ENCODE measurements around the gene GLT8D2. TPM values are rescaled to one million over a fixed set of nuclear protein-coding genes. Genes with fewer than 3 reads are reported as not detected.

GLT8D2 gene
- total and polyA plus RNA-seq, 2 experiments from 2014 or later, result 24.8 to 29.2 TPM

GRCh38 chr12:103994235-103994634 is 55.8 kb downstream of the GLT8D2 start:
- Histone ChIP-seq H3K4me3 (no peak overlapping the region), H3K27ac (no peak overlapping the region), H3K9me3 (ENCODE audit: low read depth) (no peaks in the 10 kb centered on the region), H3K36me3 (replicated peaks; ENCODE audit: insufficient read depth, low read depth) (no peaks in the 10 kb centered on the region), H2AFZ (no peak overlapping the region), H3K9me2 (replicated peaks; ENCODE audit: insufficient read depth) (no peaks in the 10 kb centered on the region), H4K20me1 (ENCODE audit: insufficient read depth, poor library complexity, severe bottlenecking) (no peaks in the 10 kb centered on the region), H3K4me1 (ENCODE audit: insufficient read depth) (no peaks in the 10 kb centered on the region), H3K79me2 (no peaks in the 10 kb centered on the region), H3K4me2 (no peak overlapping the region), H3K27me3 (no peaks in the 10 kb centered on the region)
- no peak for DNase-seq (ENCODE audit: low spot score)
- TF ChIP-seq EZH2 (IDR thresholded peaks at IDR 0.05; ENCODE audit: borderline replicate concordance) (no peak), CTCF (IDR thresholded peaks at IDR 0.05; ENCODE audit: poor library complexity) (no peak), EZH2phosphoT487 (IDR thresholded peaks at IDR 0.05; ENCODE audit: low read depth, severe bottlenecking, unreplicated experiment) (no peak)
- WGBS (ENCODE audit: low lambda C conversion rate, missing lambda C conversion rate), result 98% methylated on average over 4 of the region's 4 CpGs

GRCh38 chr12:103986829-103987228 is 63.2 kb downstream of the GLT8D2 start:
- peaks cover 1% of the 10 kb centered on the region for H3K79me2 ChIP-seq
- no peak overlapping the region for H3K27ac ChIP-seq
- peaks cover 4% of the 10 kb centered on the region for H4K20me1 ChIP-seq (ENCODE audit: insufficient read depth, poor library complexity, severe bottlenecking)
- H3K36me3 ChIP-seq (replicated peaks; ENCODE audit: insufficient read depth, low read depth), result peaks cover 7% of the 10 kb centered on the region
- WGBS (ENCODE audit: low lambda C conversion rate, missing lambda C conversion rate), result 95% methylated on average over 2 of the region's 2 CpGs
- no peaks in the 10 kb centered on the region for H3K9me2 ChIP-seq (replicated peaks; ENCODE audit: insufficient read depth)
- no peak for TF ChIP-seq CTCF (IDR thresholded peaks at IDR 0.05; ENCODE audit: poor library complexity)
- no peak for TF ChIP-seq EZH2 (IDR thresholded peaks at IDR 0.05; ENCODE audit: borderline replicate concordance)
- TF ChIP-seq EZH2phosphoT487 (IDR thresholded peaks at IDR 0.05; ENCODE audit: low read depth, severe bottlenecking, unreplicated experiment), result no peak
- no peak for DNase-seq (ENCODE audit: low spot score)
- H2AFZ ChIP-seq, result no peak overlapping the region
- H3K27me3 ChIP-seq, result no peaks in the 10 kb centered on the region
- no peaks in the 10 kb centered on the region for H3K9me3 ChIP-seq (ENCODE audit: low read depth)
- H3K4me2 ChIP-seq, result no peak overlapping the region
- no peaks in the 10 kb centered on the region for H3K4me1 ChIP-seq (ENCODE audit: insufficient read depth)
- H3K4me3 ChIP-seq, result no peak overlapping the region

GRCh38 chr12:103978384-103978982 is 71.5 kb downstream of the GLT8D2 start:
- WGBS (ENCODE audit: low lambda C conversion rate, missing lambda C conversion rate), result 91% methylated on average over 4 of the region's 4 CpGs
- Histone ChIP-seq H2AFZ (no peak overlapping the region), H3K27me3 (no peaks in the 10 kb centered on the region), H3K4me1 (ENCODE audit: insufficient read depth) (no peaks in the 10 kb centered on the region), H3K4me3 (no peak overlapping the region), H3K4me2 (no peak overlapping the region), H3K27ac (no peak overlapping the region), H3K9me3 (ENCODE audit: low read depth) (no peaks in the 10 kb centered on the region), H3K9me2 (replicated peaks; ENCODE audit: insufficient read depth) (no peaks in the 10 kb centered on the region), H3K79me2 (peaks cover 60% of the 10 kb centered on the region), H4K20me1 (ENCODE audit: insufficient read depth, poor library complexity, severe bottlenecking) (peaks cover 21% of the 10 kb centered on the region), H3K36me3 (replicated peaks; ENCODE audit: insufficient read depth, low read depth) (no peaks in the 10 kb centered on the region)
- TF ChIP-seq EZH2 (IDR thresholded peaks at IDR 0.05; ENCODE audit: borderline replicate concordance), result no peak
- DNase-seq (ENCODE audit: low spot score), result no peak

- no peak for TF ChIP-seq EZH2phosphoT487 (IDR thresholded peaks at IDR 0.05; ENCODE audit: low read depth, severe bottlenecking, unreplicated experiment)
- TF ChIP-seq EZH2 (IDR thresholded peaks at IDR 0.05; ENCODE audit: borderline replicate concordance), result no peak
- no peak for TF ChIP-seq CTCF (IDR thresholded peaks at IDR 0.05; ENCODE audit: poor library complexity)
- Histone ChIP-seq H3K27ac (no peak overlapping the region), H3K4me1 (ENCODE audit: insufficient read depth) (no peaks in the 10 kb centered on the region), H3K36me3 (replicated peaks; ENCODE audit: insufficient read depth, low read depth) (no peaks in the 10 kb centered on the region), H3K79me2 (peaks cover 88% of the 10 kb centered on the region), H4K20me1 (ENCODE audit: insufficient read depth, poor library complexity, severe bottlenecking) (peaks cover 49% of the 10 kb centered on the region), H3K9me2 (replicated peaks; ENCODE audit: insufficient read depth) (no peaks in the 10 kb centered on the region), H3K27me3 (no peaks in the 10 kb centered on the region), H3K4me2 (no peak overlapping the region), H3K9me3 (ENCODE audit: low read depth) (no peaks in the 10 kb centered on the region), H2AFZ (no peak overlapping the region), H3K4me3 (no peak overlapping the region)
- 81% methylated on average over 2 of the region's 2 CpGs for WGBS (ENCODE audit: low lambda C conversion rate, missing lambda C conversion rate)
- DNase-seq (ENCODE audit: low spot score), result no peak
Observed at GRCh38 chr12:103975368-103975767, 74.6 kb downstream of the GLT8D2 start.
